GM12801 (cell line): ENCODE measurements around the gene CCNY.

Source experiments
- CTCF ChIP-seq: IDR thresholded peaks from one replicate; pipeline ENCODE4 v1.5.1; 2011; ENCODE audit warnings: control low read depth; ENCODE audit not compliant: insufficient read length; ENCODE audit errors: extremely low read depth

The CCNY gene

GRCh38 chr10:35390161-35390840, 54.0 kb downstream of the CCNY start:
- no peak for TF ChIP-seq CTCF

GRCh38 chr10:35390843-35391152, 54.5 kb downstream of the CCNY start:
- TF ChIP-seq CTCF = no peak

- no peak for TF ChIP-seq CTCF
Observed at GRCh38 chr10:35391153-35391953, 55.0 kb downstream of the CCNY start.

- TF ChIP-seq CTCF = no peak
Observed at GRCh38 chr10:35391954-35392262, 55.6 kb downstream of the CCNY start.

GRCh38 chr10:35392482-35393228, 56.3 kb downstream of the CCNY start:
- TF ChIP-seq CTCF = no peak

- TF ChIP-seq CTCF = no peak
Observed at GRCh38 chr10:35394411-35394851, 58.1 kb downstream of the CCNY start.

GRCh38 chr10:35394934-35395333, 58.6 kb downstream of the CCNY start:
- TF ChIP-seq CTCF = no peak
